B cell (primary cell): ENCODE results near the gene CETP. TPM values are rescaled to one million over a fixed set of nuclear protein-coding genes. Genes with fewer than 3 reads are reported as not detected.
A peak's percentile ranks its signal among the peaks of the same experiment; 100 is the strongest.

Experiments used
- ATAC-seq: fragments of 200-7000 bp; cut with Tn5 transposase; one replicate; pipeline ENCODE4 v1.10.0; 2021; ENCODE audit warnings: low read depth, mild to moderate bottlenecking, moderate number of reproducible peaks, moderate library complexity
- CTCF ChIA-PET: fragments of 350-600 bp; sonication (Branson Sonifier 250); formaldehyde crosslinking; loops from one replicate; lab custom pipeline; 2021; ENCODE audit warnings: antibody characterized with exemption, inconsistent platforms; lab: Charles Lee
- POLR2A ChIA-PET: fragments of 350-600 bp; sonication (Branson Sonifier 250); formaldehyde crosslinking; loops from one replicate; lab custom pipeline; 2021; ENCODE audit warnings: antibody characterized with exemption; lab: Charles Lee
- DNase-seq: peaks from one replicate; pipeline ENCODE4 v3.0.0; 2013
- H2AFZ ChIP-seq: 2 replicates; pipeline ENCODE4 v1.6.1; 2012; ENCODE audit warnings: mild to moderate bottlenecking, low read depth, low read length; ENCODE audit not compliant: insufficient read depth, poor library complexity, severe bottlenecking
- H3K27ac ChIP-seq, 2 donors: 1 replicate in 1 of 2; 2 replicates in 1 of 2; pipeline ENCODE4 v1.5.1; 2012 to 2013; ENCODE audit warnings: low read length in 2 of 2, mild to moderate bottlenecking in 2 of 2, moderate library complexity in 1 of 2
- H3K27me3 ChIP-seq, 4 experiments: fragments of 200-600 bp in 1 of 4; sonication (generic) in 1 of 4; replicated peaks in 1 of 4; 1 replicate in 2 of 4; 2 replicates in 2 of 4; pipeline versions ENCODE4 v1.6.1 to v1.7.0; 2013 to 2016; ENCODE audit warnings: low read length in 3 of 4, mild to moderate bottlenecking in 2 of 4, mixed read lengths in 1 of 4, moderate library complexity in 1 of 4; ENCODE audit not compliant: insufficient read depth in 4 of 4, control insufficient read depth in 3 of 4; ENCODE audit errors: control extremely low read depth in 1 of 4
- H3K36me3 ChIP-seq, 2 experiments: replicated peaks in 1 of 2; 1 replicate in 1 of 2; 2 replicates in 1 of 2; pipeline versions ENCODE4 v1.6.1 to v1.7.1; 2013; ENCODE audit warnings: low read length in 1 of 2; ENCODE audit not compliant: insufficient read depth in 2 of 2, control insufficient read depth in 1 of 2; ENCODE audit errors: control extremely low read depth in 1 of 2, extremely low read depth in 1 of 2
- H3K4me1 ChIP-seq, 2 donors: fragments of 200-600 bp in 1 of 2; sonication (generic) in 1 of 2; 1 replicate in 1 of 2; 2 replicates in 1 of 2; pipeline versions ENCODE4 v1.5.1 to v1.6.1; 2013 to 2017; ENCODE audit warnings: low read length in 2 of 2; ENCODE audit not compliant: control insufficient read depth in 2 of 2, insufficient read depth in 2 of 2
- H3K4me2 ChIP-seq: replicated peaks from 2 replicates; pipeline ENCODE3; 2012; ENCODE audit warnings: mild to moderate bottlenecking, low read depth, low read length; ENCODE audit not compliant: poor library complexity, severe bottlenecking
- H3K4me3 ChIP-seq, 5 experiments: fragments of 200-600 bp in 1 of 5; sonication (generic) in 1 of 5; 1 replicate in 3 of 5; 2 replicates in 2 of 5; pipeline versions ENCODE4 v1.5.1 to v1.7.0; 2011 to 2016; ENCODE audit warnings: low read length in 4 of 5, mild to moderate bottlenecking in 4 of 5, low read depth in 2 of 5, control low read depth in 1 of 5, moderate library complexity in 1 of 5; ENCODE audit not compliant: insufficient read depth in 1 of 5; ENCODE audit errors: control extremely low read depth in 1 of 5, extremely low read depth in 1 of 5
- H3K79me2 ChIP-seq: fragments of 200-600 bp; sonication (generic); one replicate; pipeline ENCODE4 v1.6.0; 2016; ENCODE audit warnings: low read length; ENCODE audit not compliant: control insufficient read depth, insufficient read depth
- H3K9ac ChIP-seq: fragments of 200-600 bp; sonication (generic); 2 replicates; pipeline ENCODE4 v1.6.1; 2017; ENCODE audit warnings: mild to moderate bottlenecking, low read length, moderate library complexity
- H3K9me3 ChIP-seq, 3 donors: one replicate each; pipeline versions ENCODE4 v1.6.1 to v1.7.1; 2013; ENCODE audit warnings: low read length in 2 of 3; ENCODE audit not compliant: control insufficient read depth in 2 of 3, insufficient read depth in 1 of 3; ENCODE audit errors: control extremely low read depth in 1 of 3
- H4K20me1 ChIP-seq: 2 replicates; pipeline ENCODE4 v1.6.0; 2012; ENCODE audit warnings: mild to moderate bottlenecking, low read length; ENCODE audit not compliant: insufficient read depth, control insufficient read depth, poor library complexity, severe bottlenecking
- H3K27ac Mint-ChIP-seq: one replicate; pipeline ENCODE4 v1.8.0; 2021; ENCODE audit warnings: mixed read lengths
- H3K27me3 Mint-ChIP-seq: one replicate; pipeline ENCODE4 v1.8.0; 2021; ENCODE audit warnings: mixed read lengths
- H3K4me1 Mint-ChIP-seq: one replicate; pipeline ENCODE4 v1.8.0; 2021; ENCODE audit warnings: mixed read lengths
- H3K4me3 Mint-ChIP-seq: one replicate; pipeline ENCODE4 v1.8.0; 2021; ENCODE audit warnings: mixed read lengths
- H3K9me3 Mint-ChIP-seq: one replicate; pipeline ENCODE4 v1.8.0; 2022; ENCODE audit warnings: mixed read lengths; ENCODE audit not compliant: insufficient read depth
- EZH2 ChIP-seq: IDR thresholded peaks from 2 replicates; pipeline ENCODE4 v1.6.1; 2012; ENCODE audit warnings: borderline replicate concordance, low read depth, mild to moderate bottlenecking, moderate library complexity, low read length; ENCODE audit not compliant: insufficient read depth, poor library complexity, severe bottlenecking
- WGBS: methylation state at CpG from one replicate; pipeline ENCODE4 v1.1.5; 2013; ENCODE audit warnings: missing lambda C conversion rate; ENCODE audit not compliant: insufficient coverage; 5-methylcytosine and 5-hydroxymethylcytosine counted together
- intact Hi-C: fragments of 100-400 bp; cut with micrococcal nuclease; formaldehyde crosslinking; loops from one replicate; pipeline ENCODE4 v1.10.0; 2022
- polyA plus RNA-seq: library from polyadenylated mRNA; depleted of rRNA; stranded (reverse); fragments of >200 nt; gene quantifications from 2 replicates; pipeline ENCODE4 v1.2.3, GENCODE V29; 2012
- total RNA-seq, 2 donors: library from RNA; stranded (reverse); fragments of 120-200 nt in 1 of 2; gene quantifications; 1 replicate in 1 of 2; 2 replicates in 1 of 2; pipeline versions ENCODE4 v1.2.3 to v1.2.4, GENCODE V29; 2013 to 2022
- TF ChIP-seq, protein P1 (sequence below): fragments of 200-600 bp; IDR thresholded peaks from one replicate; pipeline ENCODE4 v1.8.0; 2022; ENCODE audit warnings: antibody characterized with exemption, mild to moderate bottlenecking

CETP gene
- total and polyA plus RNA-seq, 2 donors (not counting 1 experiment from before 2014, with no cell fraction given), result 0.18 to 1.3 TPM

DNA sequence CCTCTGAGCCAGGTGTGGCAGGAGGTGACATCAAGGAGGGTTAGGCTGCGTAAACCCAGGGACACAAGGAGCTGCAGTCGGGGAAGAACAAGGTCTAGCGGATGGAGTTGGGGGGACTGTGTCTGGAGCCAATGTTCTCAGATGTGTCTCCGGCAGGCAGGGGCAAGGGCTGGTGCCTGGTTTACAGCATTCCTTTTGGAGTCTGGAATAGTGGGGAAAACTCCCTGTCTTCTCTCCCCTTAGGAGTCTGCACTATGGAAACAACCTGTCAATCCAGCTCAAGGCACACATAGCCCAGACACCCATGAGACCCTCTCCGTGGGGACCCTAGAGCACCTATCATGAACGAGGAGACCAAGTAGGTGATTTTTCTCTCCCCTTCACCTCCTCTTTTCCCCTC lies 55.1 kb downstream of the CETP start:
- Histone ChIP-seq H3K4me1 (peaks cover 23 to 25% of the 10 kb centered on the region in 2 donors), H3K4me2 (no peak overlapping the region), H3K79me2 (peaks cover 76% of the 10 kb centered on the region), H2AFZ (no peak overlapping the region), H3K36me3 (peaks cover 14 to 58% of the 10 kb centered on the region in 2 experiments), H3K9me3 (no peaks in the 10 kb centered on the region), H3K27me3 (no peaks in the 10 kb centered on the region), H3K9ac (no peak overlapping the region), H3K27ac (no peak overlapping the region), H3K4me3 (no peak overlapping the region), H4K20me1 (peaks cover 4% of the 10 kb centered on the region)
- intact Hi-C loops, result no loop called here
- Mint-ChIP-seq H3K4me3 (no peak overlapping the region), H3K27ac (peak overlapping the region; percentile 72), H3K27me3 (no peaks in the 10 kb centered on the region), H3K9me3 (no peaks in the 10 kb centered on the region), H3K4me1 (peaks cover 34% of the 10 kb centered on the region)
- CTCF ChIA-PET, result interaction anchor here (0.6 to 1.5 kb wide), 3 partner anchors 12 to 52 kb away, joined by 3 read pairs; no protein-coding TSS in a partner anchor
- no peak for ATAC-seq
- WGBS, result 88% methylated on average over 5 of the region's 6 CpGs
- TF ChIP-seq, protein P1, sequence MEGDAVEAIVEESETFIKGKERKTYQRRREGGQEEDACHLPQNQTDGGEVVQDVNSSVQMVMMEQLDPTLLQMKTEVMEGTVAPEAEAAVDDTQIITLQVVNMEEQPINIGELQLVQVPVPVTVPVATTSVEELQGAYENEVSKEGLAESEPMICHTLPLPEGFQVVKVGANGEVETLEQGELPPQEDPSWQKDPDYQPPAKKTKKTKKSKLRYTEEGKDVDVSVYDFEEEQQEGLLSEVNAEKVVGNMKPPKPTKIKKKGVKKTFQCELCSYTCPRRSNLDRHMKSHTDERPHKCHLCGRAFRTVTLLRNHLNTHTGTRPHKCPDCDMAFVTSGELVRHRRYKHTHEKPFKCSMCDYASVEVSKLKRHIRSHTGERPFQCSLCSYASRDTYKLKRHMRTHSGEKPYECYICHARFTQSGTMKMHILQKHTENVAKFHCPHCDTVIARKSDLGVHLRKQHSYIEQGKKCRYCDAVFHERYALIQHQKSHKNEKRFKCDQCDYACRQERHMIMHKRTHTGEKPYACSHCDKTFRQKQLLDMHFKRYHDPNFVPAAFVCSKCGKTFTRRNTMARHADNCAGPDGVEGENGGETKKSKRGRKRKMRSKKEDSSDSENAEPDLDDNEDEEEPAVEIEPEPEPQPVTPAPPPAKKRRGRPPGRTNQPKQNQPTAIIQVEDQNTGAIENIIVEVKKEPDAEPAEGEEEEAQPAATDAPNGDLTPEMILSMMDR, result no peak
- TF ChIP-seq EZH2, result no peak
- DNase-seq, result no peak
- POLR2A ChIA-PET, result no interaction called here

DNA sequence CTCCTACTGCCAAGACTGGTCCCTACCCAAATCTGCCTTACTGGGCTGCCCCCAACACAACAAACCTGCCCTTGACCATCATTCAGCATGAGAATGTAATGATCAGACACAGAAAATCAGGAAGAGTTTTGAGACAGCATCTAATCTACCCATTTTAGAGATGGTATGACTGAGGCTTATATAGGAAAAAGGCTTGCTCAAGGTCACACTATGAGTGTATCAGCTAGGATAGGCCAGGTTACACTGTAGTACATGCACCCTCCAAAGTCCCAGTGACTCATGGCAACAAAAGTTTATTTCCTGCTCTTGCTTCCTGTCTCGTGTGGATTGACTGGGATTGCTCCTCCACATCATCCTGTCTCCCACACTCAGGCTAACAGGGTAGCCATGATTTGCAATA lies 55.5 kb downstream of the CETP start:
- TF ChIP-seq EZH2, result no peak
- TF ChIP-seq, protein P1, result no peak
- Histone ChIP-seq H3K9ac (no peak overlapping the region), H3K27ac (no peak overlapping the region), H3K4me2 (no peak overlapping the region), H3K4me1 (peaks cover 19 to 21% of the 10 kb centered on the region in 2 donors), H3K27me3 (no peaks in the 10 kb centered on the region), H3K4me3 (no peak overlapping the region), H3K9me3 (no peaks in the 10 kb centered on the region), H3K79me2 (peaks cover 72% of the 10 kb centered on the region), H2AFZ (no peak overlapping the region), H3K36me3 (peaks cover 14 to 62% of the 10 kb centered on the region in 2 experiments), H4K20me1 (peaks cover 4% of the 10 kb centered on the region)
- ATAC-seq, result no peak
- Mint-ChIP-seq H3K27me3 (no peaks in the 10 kb centered on the region), H3K4me1 (peaks cover 30% of the 10 kb centered on the region), H3K9me3 (no peaks in the 10 kb centered on the region), H3K27ac (peak overlapping the region; percentile 72), H3K4me3 (no peak overlapping the region)
- DNase-seq, result no peak
- WGBS, result no CpG with 5 or more reads among the region's 1 CpG
- CTCF ChIA-PET, result interaction anchor here (1.5 kb wide), 1 partner anchor 12 kb away, joined by 3 read pairs; no protein-coding TSS in a partner anchor
- POLR2A ChIA-PET, result no interaction called here
- intact Hi-C loops, result no loop called here
